ENCODE measurements around the gene CASD1.

GRCh38 chr7:94507962-94508361, 1.6 kb upstream of the CASD1 start:
- no peak for TF ChIP-seq CTCF (IDR thresholded peaks at IDR 0.05 in 4 of 5, conservative IDR thresholded peaks at IDR 0.05 in 1 of 5)
- no peak for TF ChIP-seq POLR2A (IDR thresholded peaks at IDR 0.05)

All from gastrocnemius medialis (tissue), 4 donors.